HepG2 (cell line): ENCODE measurements around the gene NFAT5.

ENCODE experiments used
- CTCF ChIP-seq: sonication (generic); formaldehyde crosslinking; IDR thresholded peaks from 2 replicates; pipeline ENCODE4 v1.5.0; 2020; ENCODE audit warnings: mild to moderate bottlenecking, missing genetic modification reagents, moderate library complexity
- GTF2F1 ChIP-seq: fragments of 150-350 bp; IDR thresholded peaks from 2 replicates; pipeline ENCODE4 v1.6.1; 2014; ENCODE audit warnings: low read length
- KDM1A ChIP-seq: IDR thresholded peaks from 2 replicates; pipeline ENCODE4 v1.6.1; 2016; ENCODE audit warnings: missing compliant biosample characterization
- KLF13 ChIP-seq: sonication (generic); formaldehyde crosslinking; IDR thresholded peaks from 2 replicates; pipeline ENCODE4 v1.4.0; 2020; ENCODE audit warnings: mild to moderate bottlenecking, missing genetic modification reagents
- PATZ1 ChIP-seq: sonication (generic); formaldehyde crosslinking; IDR thresholded peaks from 2 replicates; pipeline ENCODE4 v1.4.0; 2020; ENCODE audit warnings: missing genetic modification reagents
- RAD21 ChIP-seq: fragments of 450-650 bp; formaldehyde crosslinking; IDR thresholded peaks from 2 replicates; pipeline ENCODE4 v1.5.0; 2020; ENCODE audit warnings: mild to moderate bottlenecking

GRCh38 chr16:69747115-69747514 is 181.3 kb downstream of the NFAT5 start:
- TF ChIP-seq GTF2F1 (no peak), CTCF (no peak), RAD21 (CRISPR knock-in tag) (no peak), KDM1A (CRISPR knock-in tag) (no peak), PATZ1 (CRISPR knock-in tag) (no peak), KLF13 (CRISPR knock-in tag) (no peak)
